ENCODE measurements around the gene NOL4L. TPM values are rescaled to one million over a fixed set of nuclear protein-coding genes. Genes with fewer than 3 reads are reported as not detected.

Gene NOL4L
- polyA plus RNA-seq, 3 donors: 50.6 to 67.3 (median 57.2) TPM

- DNase-seq (ENCODE audit: extremely low read depth in 1 of 11, low read depth in 9 of 11, low spot score in 4 of 11): no peak
Observed at GRCh38 chr20:32570401-32571190, 14.5 kb downstream of the NOL4L start.

DNA sequence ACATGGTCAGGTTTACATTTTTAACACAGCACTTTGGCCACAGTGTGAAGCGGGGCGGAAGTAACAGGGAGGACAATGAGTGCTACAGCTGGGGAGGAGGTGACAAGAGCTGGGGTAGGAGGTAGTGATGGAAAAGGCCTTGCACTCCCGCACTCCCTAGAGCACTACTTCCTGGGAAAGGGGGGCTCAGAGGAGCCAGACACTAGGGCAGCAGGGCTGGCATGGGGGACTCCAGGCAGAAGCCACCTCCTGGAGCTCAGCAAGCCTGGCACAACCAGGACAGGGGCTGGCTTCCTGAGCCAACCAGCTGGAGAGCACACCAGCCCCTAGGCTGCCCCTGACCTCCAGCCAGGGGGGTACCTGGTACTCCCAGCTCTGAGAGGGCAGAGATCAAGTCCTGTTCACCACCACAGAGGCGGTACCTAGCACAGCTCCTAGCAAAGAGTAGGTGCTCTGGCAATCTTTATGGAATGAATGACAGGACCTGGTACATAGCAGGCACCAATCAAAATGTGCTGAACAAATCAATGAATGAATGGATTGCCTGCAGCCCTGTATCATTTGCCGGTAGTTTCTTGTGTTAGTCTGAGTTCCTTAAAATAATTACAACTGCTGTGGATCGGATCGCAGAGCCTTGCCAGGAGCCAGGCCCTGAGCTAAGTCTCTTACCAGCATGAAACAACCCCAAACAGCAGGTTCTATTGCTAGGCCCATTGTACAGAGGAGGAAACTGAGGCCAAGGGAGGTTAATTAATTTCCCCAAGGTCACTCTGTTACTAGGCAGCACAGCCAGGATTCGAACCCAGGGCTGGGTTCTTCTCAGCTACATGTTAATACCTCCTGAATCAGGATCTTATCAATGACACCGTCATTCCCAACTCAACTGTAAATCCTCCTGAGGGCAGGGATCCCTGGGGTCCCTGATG lies 15.5 kb downstream of the NOL4L start:
- no peak for DNase-seq (ENCODE audit: extremely low read depth in 1 of 11, low read depth in 9 of 11, low spot score in 4 of 11)

DNA sequence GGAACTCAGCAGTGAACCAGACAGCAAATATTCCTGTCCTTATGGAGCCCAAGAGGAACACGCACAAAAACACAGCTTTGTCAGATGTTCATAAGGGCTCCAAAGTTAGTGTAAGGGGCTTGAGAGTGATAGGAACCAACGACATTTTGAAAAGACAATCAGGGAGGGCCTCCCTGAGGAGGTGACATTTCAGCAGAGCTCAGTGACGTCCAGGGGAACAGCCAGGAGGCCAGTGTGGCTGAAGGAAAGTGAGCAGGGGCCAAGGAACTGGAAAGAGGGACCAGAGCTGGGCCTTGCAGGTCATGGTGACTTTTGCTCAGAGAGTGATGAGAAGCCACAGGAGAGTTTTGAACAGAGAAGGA lies 16.1 kb downstream of the NOL4L start:
- DNase-seq (ENCODE audit: extremely low read depth in 1 of 11, low read depth in 9 of 11, low spot score in 4 of 11): no peak

DNA sequence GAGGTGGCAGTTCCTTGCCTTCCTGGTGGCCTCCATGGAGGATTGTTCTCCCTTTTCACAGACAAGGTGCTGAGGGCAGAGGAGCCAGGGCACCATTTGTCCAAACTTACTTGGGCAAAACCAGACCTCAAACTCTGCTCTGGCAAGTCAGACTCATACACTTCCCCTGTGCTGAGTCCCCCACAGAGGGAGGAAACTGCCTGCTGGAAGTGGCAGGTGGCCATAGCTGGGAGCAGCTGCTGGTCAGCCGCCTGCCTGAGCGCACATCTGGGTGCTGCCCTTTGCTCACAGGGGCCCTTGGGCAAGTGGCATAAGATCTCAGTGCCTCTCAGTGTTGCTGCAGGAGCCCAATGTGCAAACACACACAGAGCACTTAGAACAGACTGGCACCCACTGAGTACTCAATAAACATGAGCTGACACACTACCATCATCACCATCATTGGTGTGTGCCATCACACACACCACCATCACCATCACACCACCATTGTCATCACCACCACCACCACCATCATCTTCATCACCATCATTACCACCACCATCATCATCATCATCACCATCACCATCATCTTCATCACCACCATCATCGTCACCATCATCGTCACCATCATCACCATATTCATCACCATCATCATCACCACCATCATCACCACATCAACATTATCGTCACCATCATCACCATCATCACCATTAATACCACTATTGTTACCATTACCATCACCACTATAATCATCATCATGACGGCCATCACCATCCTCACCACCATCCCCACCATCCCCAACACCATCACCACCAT lies 17.6 kb downstream of the NOL4L start:
- DNase-seq (ENCODE audit: extremely low read depth in 1 of 11, low read depth in 9 of 11, low spot score in 4 of 11): no peak

- no peak for DNase-seq (ENCODE audit: extremely low read depth in 1 of 11, low read depth in 9 of 11, low spot score in 4 of 11)
Observed at GRCh38 chr20:32566379-32567374, 18.5 kb downstream of the NOL4L start.

GRCh38 chr20:32565735-32566032 lies 19.4 kb downstream of the NOL4L start:
- no peak for DNase-seq (ENCODE audit: extremely low read depth in 1 of 11, low read depth in 9 of 11, low spot score in 4 of 11)

DNA sequence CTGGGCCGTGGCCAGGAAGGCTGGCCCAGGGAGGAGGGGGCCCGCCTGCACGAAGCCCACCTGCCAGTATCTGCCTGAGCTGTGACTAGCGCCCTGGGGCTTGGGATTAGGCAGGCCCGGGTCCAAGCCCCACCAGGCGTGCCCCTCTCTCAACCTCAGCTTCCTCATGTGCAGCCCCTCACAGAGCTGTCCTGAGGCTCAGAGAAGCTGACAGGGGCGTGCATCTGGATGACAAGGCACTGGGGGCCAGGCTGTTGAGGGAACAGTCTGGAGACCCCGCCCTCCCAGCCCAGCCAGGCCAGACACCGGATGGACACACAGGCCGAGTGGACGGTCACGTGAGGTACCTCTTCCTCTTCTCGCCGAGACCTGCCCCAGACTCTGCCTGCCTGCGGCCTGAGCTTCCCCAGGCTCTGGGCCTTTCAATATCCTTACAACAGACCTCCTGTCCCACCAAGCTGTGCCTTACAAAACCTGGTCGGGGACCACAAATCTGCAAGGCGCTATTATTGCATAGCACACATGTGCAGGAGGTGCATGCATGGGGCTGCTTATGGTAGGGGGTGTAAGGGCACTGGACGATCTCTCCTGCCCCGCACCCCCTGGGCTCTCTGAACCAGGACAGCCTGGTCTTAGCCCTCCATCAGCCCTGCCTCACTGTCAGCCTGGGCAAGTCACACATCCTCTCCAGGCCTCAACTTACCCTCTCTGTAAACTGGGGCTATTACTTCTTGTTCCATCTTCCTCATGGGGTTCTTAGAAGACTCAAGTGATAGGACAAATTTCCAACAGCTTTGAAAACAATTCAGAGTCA lies 20.0 kb downstream of the NOL4L start:
- no peak for DNase-seq (ENCODE audit: extremely low read depth in 1 of 11, low read depth in 9 of 11, low spot score in 4 of 11)

DNA sequence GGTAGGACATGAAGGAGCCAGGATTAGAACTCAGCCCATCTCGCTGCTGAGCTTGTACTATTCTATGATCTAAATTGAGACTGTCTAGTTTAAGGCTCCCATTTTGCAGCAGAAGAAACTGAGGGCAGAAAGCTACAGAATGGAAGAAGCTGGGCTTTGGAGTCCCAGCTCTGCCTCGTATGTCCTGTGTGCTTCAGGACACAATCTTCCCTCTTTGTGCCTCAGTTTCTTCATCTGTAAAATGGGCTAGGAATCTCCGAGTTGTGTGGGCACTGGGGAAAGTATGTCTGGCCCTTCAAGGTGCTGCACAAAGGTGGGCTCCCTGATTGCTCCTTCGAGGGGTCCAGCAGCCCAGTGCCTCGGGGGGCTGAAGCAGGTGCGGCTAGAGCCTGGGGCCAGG lies 20.7 kb downstream of the NOL4L start:
- no peak for DNase-seq (ENCODE audit: extremely low read depth in 1 of 11, low read depth in 9 of 11, low spot score in 4 of 11)

GRCh38 chr20:32563311-32564272 lies 21.5 kb downstream of the NOL4L start:
- no peak for DNase-seq (ENCODE audit: extremely low read depth in 1 of 11, low read depth in 9 of 11, low spot score in 4 of 11)

GRCh38 chr20:32562495-32562911 lies 22.6 kb downstream of the NOL4L start:
- no peak for DNase-seq (ENCODE audit: extremely low read depth in 1 of 11, low read depth in 9 of 11, low spot score in 4 of 11)

DNA sequence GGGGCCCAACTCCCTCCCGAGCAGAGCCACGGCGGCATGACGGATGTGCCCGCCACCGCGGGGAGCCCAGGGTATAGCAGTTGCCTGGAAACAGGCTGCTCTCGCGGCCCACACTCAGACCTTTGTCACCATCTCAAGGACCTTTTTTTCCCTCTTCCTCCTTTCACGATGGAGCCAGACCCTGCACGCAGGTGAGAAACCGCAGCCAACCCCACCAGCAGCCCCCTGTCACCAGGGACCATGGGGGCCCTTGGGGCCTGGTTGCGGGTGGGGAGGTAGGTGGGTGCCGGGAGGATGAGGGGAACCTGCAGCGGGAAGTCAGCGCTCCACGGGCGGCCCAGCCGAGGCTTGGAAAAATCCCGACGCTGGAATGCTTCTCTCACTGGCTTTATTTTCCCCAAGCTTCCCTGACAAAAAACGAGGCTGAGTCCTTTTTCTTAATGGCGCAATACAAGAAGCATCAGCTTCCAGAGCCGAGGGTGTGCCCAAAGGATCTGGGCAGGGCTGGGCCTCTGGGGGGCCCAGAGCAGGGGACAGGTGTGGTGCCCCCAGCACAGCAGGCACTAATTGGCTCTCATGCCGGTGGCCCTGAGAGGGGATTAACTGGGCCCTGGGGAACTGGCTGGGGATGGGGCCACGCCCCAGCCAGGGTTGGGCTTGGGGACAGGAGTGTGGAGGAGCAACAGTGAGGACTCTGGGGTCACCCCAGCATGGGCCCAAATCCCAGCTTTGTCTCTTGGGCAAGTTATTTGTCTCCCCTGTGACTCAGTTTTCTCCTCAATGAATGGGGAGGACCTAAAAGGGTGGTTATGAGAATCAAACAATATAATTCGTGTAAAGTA lies 23.9 kb downstream of the NOL4L start:
- DNase-seq (ENCODE audit: extremely low read depth in 1 of 11, low read depth in 9 of 11, low spot score in 4 of 11): no peak

GRCh38 chr20:32560482-32560988 lies 24.6 kb downstream of the NOL4L start:
- no peak for DNase-seq (ENCODE audit: extremely low read depth in 1 of 11, low read depth in 9 of 11, low spot score in 4 of 11)

- no peak for DNase-seq (ENCODE audit: extremely low read depth in 1 of 11, low read depth in 9 of 11, low spot score in 4 of 11)
Observed at GRCh38 chr20:32559753-32560380, 25.3 kb downstream of the NOL4L start.

DNA sequence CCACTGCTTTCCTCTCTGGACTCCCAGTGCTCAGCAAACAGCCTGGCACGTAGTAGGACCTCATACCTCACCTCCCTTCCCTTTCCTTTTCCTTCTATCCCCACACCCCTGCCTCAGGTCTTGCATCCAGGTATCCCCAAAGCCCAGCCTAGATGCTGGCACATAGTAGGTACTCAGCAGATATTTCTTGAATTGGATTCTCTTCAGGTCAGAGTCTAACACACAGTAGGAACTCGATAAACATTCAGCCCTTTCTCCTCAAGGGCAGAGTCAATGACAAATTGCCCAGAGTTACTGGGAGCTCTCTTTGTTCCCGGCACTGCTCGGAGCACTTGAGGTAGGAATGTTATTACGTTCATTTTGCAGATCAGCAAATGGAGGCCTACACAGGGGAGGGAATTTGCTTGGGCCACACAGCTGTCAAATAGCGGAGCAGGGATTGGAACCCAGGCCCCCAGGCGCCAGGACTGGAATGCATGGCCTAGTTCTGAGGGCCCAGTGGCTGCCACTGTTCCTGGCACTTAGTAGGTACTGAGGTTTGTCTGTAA lies 25.9 kb downstream of the NOL4L start:
- no peak for DNase-seq (ENCODE audit: extremely low read depth in 1 of 11, low read depth in 9 of 11, low spot score in 4 of 11)

GRCh38 chr20:32558526-32558925 lies 26.6 kb downstream of the NOL4L start:
- DNase-seq (ENCODE audit: extremely low read depth in 1 of 11, low read depth in 9 of 11, low spot score in 4 of 11): no peak
